ENCODE measurements around the gene TP73. TPM values are rescaled to one million over a fixed set of nuclear protein-coding genes. Genes with fewer than 3 reads are reported as not detected.
A peak's percentile ranks its signal among the peaks of the same experiment; 100 is the strongest.

TP73 gene
- total RNA-seq, 4 donors from 2014 or later, result 4.9 to 8.8 (median 7.0) TPM

GRCh38 chr1:3676581-3677470, 24.5 kb downstream of the TP73 start:
- Histone ChIP-seq H3K4me3 (no peak overlapping the region), H3K4me1 (peaks cover 7 to 26% (median 8%) of the 10 kb centered on the region in 3 donors), H3K27me3 (peaks cover 0 to 45% (median 0%) of the 10 kb centered on the region in 4 donors), H3K36me3 (no peaks in the 10 kb centered on the region), H3K9me3 (no peaks in the 10 kb centered on the region), H3K27ac (peak overlapping the region in 1 of 4 donors; percentile 14)
- TF ChIP-seq CTCF (IDR thresholded peaks at IDR 0.05), result no peak
- no peak for TF ChIP-seq POLR2A (IDR thresholded peaks at IDR 0.05)
- no peak for DNase-seq
- intact Hi-C loops (cut with DNase I), result no loop called here
- WGBS, 2 donors, result 64 to 78% methylated on average over 5 to 7 of the region's 22 CpGs

- DNase-seq, result no peak
- peaks cover 7 to 24% (median 8%) of the 10 kb centered on the region in 3 donors for H3K4me1 ChIP-seq
- peak overlapping the region in 1 of 4 donors; percentile 14 for H3K27ac ChIP-seq
- H3K4me3 ChIP-seq, result no peak overlapping the region
- no peaks in the 10 kb centered on the region for H3K36me3 ChIP-seq
- TF ChIP-seq CTCF (IDR thresholded peaks at IDR 0.05), result no peak
- no peak for TF ChIP-seq POLR2A (IDR thresholded peaks at IDR 0.05)
- WGBS, 2 donors, result 61 to 63% methylated on average over 5 of the region's 5 CpGs
- intact Hi-C loops (cut with DNase I), result no loop called here
- H3K9me3 ChIP-seq, result no peaks in the 10 kb centered on the region
- peaks cover 0 to 42% (median 0%) of the 10 kb centered on the region in 4 donors for H3K27me3 ChIP-seq
These were observed 25.2 kb downstream of the TP73 start for GRCh38 chr1:3677484-3677883.

- H3K27ac ChIP-seq, result no peak overlapping the region
- peaks cover 7 to 24% (median 8%) of the 10 kb centered on the region in 3 donors for H3K4me1 ChIP-seq
- no peak overlapping the region for H3K4me3 ChIP-seq
- WGBS, 2 donors, result 43 to 50% methylated on average over 1 to 8 of the region's 21 CpGs
- H3K9me3 ChIP-seq, result no peaks in the 10 kb centered on the region
- TF ChIP-seq POLR2A (IDR thresholded peaks at IDR 0.05) (no peak), CTCF (IDR thresholded peaks at IDR 0.05) (no peak)
- intact Hi-C loops (cut with DNase I), result no loop called here
- H3K36me3 ChIP-seq, result no peaks in the 10 kb centered on the region
- DNase-seq, result no peak
- H3K27me3 ChIP-seq, result peaks cover 0 to 40% (median 0%) of the 10 kb centered on the region in 4 donors
These were observed 26.2 kb downstream of the TP73 start for GRCh38 chr1:3678361-3679097.

GRCh38 chr1:3679098-3679555, 26.8 kb downstream of the TP73 start:
- Histone ChIP-seq H3K36me3 (no peaks in the 10 kb centered on the region), H3K27me3 (peaks cover 0 to 41% (median 0%) of the 10 kb centered on the region in 4 donors), H3K4me3 (no peak overlapping the region), H3K27ac (no peak overlapping the region), H3K9me3 (no peaks in the 10 kb centered on the region), H3K4me1 (peaks cover 8 to 27% (median 8%) of the 10 kb centered on the region in 3 donors)
- WGBS, 2 donors, result 58 to 90% methylated on average over 13 to 17 of the region's 18 CpGs
- DNase-seq, result no peak
- intact Hi-C loops (cut with DNase I), result no loop called here
- no peak for TF ChIP-seq CTCF (IDR thresholded peaks at IDR 0.05)
- no peak for TF ChIP-seq POLR2A (IDR thresholded peaks at IDR 0.05)
